ENCODE measurements around the gene FAM114A2.
"Not testable (repeated sequence)": the region's sequence is repeated elsewhere in the genome, so short reads cannot be mapped to it uniquely, and the experiment has no call there.

Gene FAM114A2

GRCh38 chr5:154038707-154039457 lies at the start of gene FAM114A2, which contains the start of gene MFAP3:
Gene FAM114A2, minus strand, starts transcription at chr5:154038910. Its CDS starts 3,957 bp downstream, at chr5:154034953.
Gene MFAP3, plus strand, starts transcription at chr5:154038967. Its CDS starts 10,756 bp downstream, at chr5:154049723.
- DNase-seq, result peak; percentile 96

GRCh38 chr5:154087260-154087659 lies 48.5 kb upstream of the FAM114A2 start:
- DNase-seq, result peak; percentile 12

GRCh38 chr5:154086641-154087040 lies 47.9 kb upstream of the FAM114A2 start:
- DNase-seq, result no peak

- no peak for DNase-seq
Measured at GRCh38 chr5:154086146-154086545, 47.4 kb upstream of the FAM114A2 start.

GRCh38 chr5:154084062-154084639 lies 45.4 kb upstream of the FAM114A2 start:
- DNase-seq, result no peak

GRCh38 chr5:154081246-154081645 lies 42.5 kb upstream of the FAM114A2 start:
- DNase-seq, result no peak

GRCh38 chr5:154078272-154078671 lies 39.6 kb upstream of the FAM114A2 start:
- no peak for DNase-seq

- no peak for DNase-seq
Measured at GRCh38 chr5:154077696-154078095, 39.0 kb upstream of the FAM114A2 start.

- no peak for DNase-seq
Measured at GRCh38 chr5:154076240-154076922, 37.7 kb upstream of the FAM114A2 start.

- peak; percentile 91 for DNase-seq
Measured at GRCh38 chr5:154072414-154073171, 33.9 kb upstream of the FAM114A2 start.

- DNase-seq, result no peak
Measured at GRCh38 chr5:154071799-154072413, 33.2 kb upstream of the FAM114A2 start.

- DNase-seq, result not testable (repeated sequence)
Measured at GRCh38 chr5:154069854-154070253, 31.1 kb upstream of the FAM114A2 start.

- no peak for DNase-seq
Measured at GRCh38 chr5:154065971-154066370, 27.3 kb upstream of the FAM114A2 start.

- DNase-seq, result no peak
Measured at GRCh38 chr5:154063372-154063771, 24.7 kb upstream of the FAM114A2 start.

GRCh38 chr5:154060606-154061005 lies 21.9 kb upstream of the FAM114A2 start:
- no peak for DNase-seq

- DNase-seq, result no peak
Measured at GRCh38 chr5:154059583-154059982, 20.9 kb upstream of the FAM114A2 start.

GRCh38 chr5:154059039-154059430 lies 20.3 kb upstream of the FAM114A2 start:
- no peak for DNase-seq

- DNase-seq, result no peak
Measured at GRCh38 chr5:154058055-154059038, 19.6 kb upstream of the FAM114A2 start.

GRCh38 chr5:154055201-154055600 lies 16.5 kb upstream of the FAM114A2 start:
- peak; percentile 19 for DNase-seq

- no peak for DNase-seq
Measured at GRCh38 chr5:154053468-154053867, 14.8 kb upstream of the FAM114A2 start.

- DNase-seq, result no peak
Measured at GRCh38 chr5:154049636-154050035, 10.9 kb upstream of the FAM114A2 start.

All from hematopoietic multipotent progenitor cell treated with erythropoietin and hydrocortisone succinate and interleukin-3 and kit ligand, for 6 days (in vitro differentiated cells).